Testis (tissue), 2 donors: ENCODE measurements around the gene MAP7D2.

Experiments
- CTCF ChIP-seq, 3 experiments: fragments of 450-650 bp in 2 of 3; fragments of 200-600 bp in 1 of 3; sonication (generic) in 1 of 3; IDR thresholded peaks; one replicate each; pipeline ENCODE4 v1.5.1; 2016 to 2019; ENCODE audit warnings: antibody characterized with exemption in 3 of 3, mild to moderate bottlenecking in 2 of 3, moderate library complexity in 1 of 3
- POLR2A ChIP-seq: fragments of 450-650 bp; IDR thresholded peaks from one replicate; pipeline ENCODE4 v1.6.1; 2017; ENCODE audit warnings: antibody characterized with exemption, mild to moderate bottlenecking, moderate library complexity

DNA sequence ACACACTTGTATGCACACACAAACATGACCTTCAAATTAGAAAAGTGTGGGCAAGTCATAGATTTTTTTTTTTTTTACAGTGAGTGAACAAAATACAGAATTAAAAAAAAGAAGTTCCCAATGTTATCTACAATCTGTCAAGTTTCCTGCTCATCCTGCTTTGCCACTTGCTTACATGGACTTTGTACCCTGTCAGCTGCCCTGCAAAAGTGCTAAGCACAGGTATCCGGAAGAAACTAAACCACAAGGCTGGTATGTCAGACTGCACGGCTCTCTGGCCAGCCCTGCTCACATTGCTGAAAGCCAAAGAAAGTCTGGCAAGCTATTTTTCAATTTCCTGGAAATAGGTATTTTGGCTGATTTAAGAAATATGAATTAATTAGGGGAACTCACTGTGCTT is 87.0 kb downstream of the MAP7D2 start:
- TF ChIP-seq CTCF (IDR thresholded peaks at IDR 0.05): no peak
- TF ChIP-seq POLR2A: no peak
